HepG2 (cell line): Measurements from ENCODE around the gene SLC25A36. TPM values are rescaled to one million over a fixed set of nuclear protein-coding genes. Genes with fewer than 3 reads are reported as not detected.

Experiments used
- ATAC-seq: fragments of 200-7000 bp; cut with Tn5 transposase; 3 replicates; pipeline ENCODE4 v1.9.1; 2020; ENCODE audit warnings: mild to moderate bottlenecking, moderate library complexity
- BruUV-seq: library from RNA; stranded (reverse); fragments of 400-500 nt; replicated peaks from 2 replicates; lab custom pipeline; 2021; lab: Mats Ljungman, UMichigan
- CTCF ChIA-PET: fragments of 300-600 bp; formaldehyde crosslinking; extraction: SDS; loops from one replicate; lab custom pipeline; 2021; ENCODE audit warnings: low total read pairs, inconsistent platforms, low intra/inter-chr PET ratio; lab: Yijun Ruan, JAX
- POLR2A ChIA-PET: fragments of 350-600 bp; sonication (Branson Sonifier 250); formaldehyde crosslinking; loops from one replicate; lab custom pipeline; 2020; ENCODE audit warnings: antibody characterized with exemption, inconsistent platforms; lab: Yijun Ruan, JAX
- DNase-seq: peaks from one replicate; pipeline ENCODE4 v3.0.0-alpha.2; 2015; ENCODE audit warnings: low spot score
- FAIRE-seq: peaks from 3 replicates; lab custom pipeline; 2011; peaks lifted over from hg19 to GRCh38; lab: Jason Lieb, UNC
- H2AFZ ChIP-seq: one replicate; pipeline ENCODE4 v1.6.1; 2011; ENCODE audit warnings: low read length, inconsistent platforms
- H3K27ac ChIP-seq: fragments of 300-600 bp; 3 replicates; pipeline ENCODE4 v1.8.0; 2011; ENCODE audit warnings: mixed run types, mild to moderate bottlenecking, mixed read lengths, low read length, inconsistent platforms; ENCODE audit not compliant: insufficient read depth; ENCODE audit errors: extremely low read length
- H3K27me3 ChIP-seq, 2 experiments: fragments of 200-600 bp in 1 of 2; 2 replicates in 1 of 2; 3 replicates in 1 of 2; pipeline versions ENCODE4 v1.6.0 to v1.8.0; 2011; ENCODE audit warnings: low read length in 2 of 2, mild to moderate bottlenecking in 2 of 2, moderate library complexity in 2 of 2, inconsistent platforms in 1 of 2; ENCODE audit not compliant: insufficient read depth in 2 of 2, control insufficient read depth in 1 of 2
- H3K36me3 ChIP-seq, 2 experiments: fragments of 200-600 bp in 1 of 2; replicated peaks in 1 of 2; 2 replicates in 1 of 2; 3 replicates in 1 of 2; pipeline versions ENCODE4 v1.5.1 to v1.8.0; 2011; ENCODE audit warnings: low read length in 2 of 2, inconsistent platforms in 1 of 2; ENCODE audit not compliant: insufficient read depth in 2 of 2, control insufficient read depth in 1 of 2
- H3K4me1 ChIP-seq: 2 replicates; pipeline ENCODE4 v1.5.1; 2012; ENCODE audit warnings: low read length, inconsistent platforms; ENCODE audit not compliant: insufficient read depth
- H3K4me2 ChIP-seq: 2 replicates; pipeline ENCODE4 v1.6.0; 2011; ENCODE audit warnings: low read depth, low read length, inconsistent platforms
- H3K4me3 ChIP-seq, 3 experiments: fragments of 200-600 bp in 1 of 3; sonication (generic), shearing (Covaris generic) in 1 of 3; replicated peaks in 1 of 3; 2 replicates each; pipeline ENCODE4 v1.5.1; 2011 to 2016; ENCODE audit warnings: low read length in 3 of 3, inconsistent platforms in 2 of 3, low read depth in 2 of 3, mild to moderate bottlenecking in 2 of 3, control low read depth in 1 of 3, mixed read lengths in 1 of 3; ENCODE audit not compliant: insufficient read depth in 1 of 3
- H3K79me2 ChIP-seq: one replicate; pipeline ENCODE4 v1.6.1; 2011; ENCODE audit warnings: low read length, inconsistent platforms; ENCODE audit not compliant: insufficient read depth
- H3K9ac ChIP-seq: 2 replicates; pipeline ENCODE4 v1.6.0; 2011; ENCODE audit warnings: mild to moderate bottlenecking, low read depth, low read length, inconsistent platforms; ENCODE audit not compliant: insufficient read depth
- H3K9me3 ChIP-seq: 2 replicates; pipeline ENCODE4 v1.5.1; 2012; ENCODE audit warnings: mild to moderate bottlenecking, low read length
- H4K20me1 ChIP-seq: 2 replicates; pipeline ENCODE4 v1.6.0; 2011; ENCODE audit warnings: inconsistent platforms, mild to moderate bottlenecking, low read length, moderate library complexity; ENCODE audit not compliant: insufficient read depth
- ARID3A ChIP-seq: IDR thresholded peaks from 2 replicates; pipeline ENCODE4 v1.6.1; 2012; ENCODE audit warnings: low read depth, low read length, improper control_type of control experiment
- CEBPB ChIP-seq: IDR thresholded peaks from 2 replicates; pipeline ENCODE4 v1.6.1; 2011; ENCODE audit warnings: low read depth, low read length, improper control_type of control experiment, borderline replicate concordance
- CSRNP2 ChIP-seq: sonication (generic); formaldehyde crosslinking; conservative IDR thresholded peaks from 2 replicates; pipeline ENCODE4 v1.8.0; 2022; ENCODE audit warnings: low read depth, missing genetic modification reagents
- CTCF ChIP-seq: sonication (generic); formaldehyde crosslinking; IDR thresholded peaks from 2 replicates; pipeline ENCODE4 v1.5.0; 2020; ENCODE audit warnings: mild to moderate bottlenecking, missing genetic modification reagents, moderate library complexity
- KDM2A ChIP-seq: sonication (generic); formaldehyde crosslinking; IDR thresholded peaks from 2 replicates; pipeline ENCODE4 v1.4.0; 2020; ENCODE audit warnings: low read depth, missing genetic modification reagents, borderline replicate concordance
- MED13 ChIP-seq: sonication (generic); formaldehyde crosslinking; IDR thresholded peaks from 2 replicates; pipeline ENCODE4 v1.5.0; 2020; ENCODE audit warnings: missing genetic modification reagents
- NCOA1 ChIP-seq: sonication (generic); formaldehyde crosslinking; IDR thresholded peaks from 2 replicates; pipeline ENCODE4 v1.9.0; 2021; ENCODE audit warnings: missing genetic modification reagents
- RAD21 ChIP-seq: fragments of 450-650 bp; formaldehyde crosslinking; IDR thresholded peaks from 2 replicates; pipeline ENCODE4 v1.5.0; 2020; ENCODE audit warnings: mild to moderate bottlenecking
- SMC3 ChIP-seq: IDR thresholded peaks from 2 replicates; pipeline ENCODE4 v1.6.1; 2011; ENCODE audit warnings: low read length, improper control_type of control experiment
- TOE1 ChIP-seq: sonication (generic); formaldehyde crosslinking; IDR thresholded peaks from 2 replicates; pipeline ENCODE4 v1.4.0; 2020; ENCODE audit warnings: mild to moderate bottlenecking, missing genetic modification reagents
- ZBTB38 ChIP-seq: sonication (generic); formaldehyde crosslinking; IDR thresholded peaks from 2 replicates; pipeline ENCODE4 v1.5.1; 2020; ENCODE audit warnings: mild to moderate bottlenecking, missing genetic modification reagents
- ZNF432 ChIP-seq: sonication (generic); formaldehyde crosslinking; IDR thresholded peaks from 2 replicates; pipeline ENCODE4 v1.5.0; 2020; ENCODE audit warnings: missing genetic modification reagents, mild to moderate bottlenecking, borderline replicate concordance
- WGBS: methylation state at CpG from one replicate; pipeline ENCODE4 v1.1.6; 2017; ENCODE audit warnings: low lambda C conversion rate; 5-methylcytosine and 5-hydroxymethylcytosine counted together
- in situ Hi-C: cut with HindIII; loops from 2 replicates; pipeline ENCODE4 v1.10.0; 2017; ENCODE audit warnings: low pct_unique_long_range_greater_than_20kb; ENCODE audit not compliant: extremely low pct_ligation_motif_present
- intact Hi-C: fragments of 100-400 bp; cut with micrococcal nuclease; formaldehyde crosslinking; loops from one replicate; pipeline ENCODE4 v1.10.0; 2022; ENCODE audit not compliant: unreplicated experiment
- polyA plus RNA-seq, 8 experiments: library from polyadenylated mRNA; depleted of rRNA in 3 of 8; stranded (reverse) in 7 of 8; unstranded in 1 of 8; fragments of >200 nt; fragmentation: Illumina TruSeq in 4 of 8; extraction: Trizol in 4 of 8; gene quantifications; 2 replicates each; pipeline versions ENCODE4 v1.2.1 to v1.2.3, GENCODE V29; 2011 to 2016; ENCODE audit warnings: low read depth in 4 of 8, missing spikeins in 1 of 8, mixed read lengths in 1 of 8; ENCODE audit not compliant: insufficient read depth in 1 of 8
- total RNA-seq, 5 experiments: library from RNA; depleted of rRNA; stranded (reverse); fragments of >200 nt; fragmentation: Illumina TruSeq; extraction: Trizol; gene quantifications; 2 replicates each; pipeline ENCODE4 v1.2.3, GENCODE V29; 2016; ENCODE audit warnings: low read depth in 1 of 5

The SLC25A36 gene
- total and polyA plus RNA-seq, 2 of the 13 experiments (the other 11 are each of a cell fraction or from before 2014, with no cell fraction given): 30.6 to 85.6 TPM

GRCh38 chr3:140896997-140897396 lies 44.6 kb upstream of the SLC25A36 start:
- H3K4me3 ChIP-seq: no peak overlapping the region
- H3K9me3 ChIP-seq: no peaks in the 10 kb centered on the region
- no peak for DNase-seq
- ChIA-PET POLR2A (no interaction called here), CTCF (interaction anchor here (2.7 kb wide), 1 partner anchor 295 kb away, joined by 20 read pairs; no protein-coding TSS in a partner anchor)
- intact Hi-C loops (no loop called here), in situ Hi-C loops (loop anchor here (10.0 kb wide), 1 partner anchor 208 kb away; no protein-coding TSS in a partner anchor)
- no peaks in the 10 kb centered on the region; a peak in 1 of 5 replicates for H3K27me3 ChIP-seq
- BruUV-seq: no TSS peak
- no peaks in the 10 kb centered on the region for H4K20me1 ChIP-seq
- WGBS: no CpG with 5 or more reads among the region's 3 CpGs
- no peaks in the 10 kb centered on the region for H3K36me3 ChIP-seq
- H3K79me2 ChIP-seq: no peaks in the 10 kb centered on the region
- H2AFZ ChIP-seq: no peak overlapping the region
- H3K4me2 ChIP-seq: no peak overlapping the region
- FAIRE-seq: no peak
- H3K4me1 ChIP-seq: no peaks in the 10 kb centered on the region
- H3K27ac ChIP-seq: no peak overlapping the region
- no peak overlapping the region for H3K9ac ChIP-seq
- ATAC-seq: no peak
- TF ChIP-seq CSRNP2: no peak
- TF ChIP-seq ZNF432 (CRISPR knock-in tag): no peak
- no peak for TF ChIP-seq MED13 (CRISPR knock-in tag)

DNA sequence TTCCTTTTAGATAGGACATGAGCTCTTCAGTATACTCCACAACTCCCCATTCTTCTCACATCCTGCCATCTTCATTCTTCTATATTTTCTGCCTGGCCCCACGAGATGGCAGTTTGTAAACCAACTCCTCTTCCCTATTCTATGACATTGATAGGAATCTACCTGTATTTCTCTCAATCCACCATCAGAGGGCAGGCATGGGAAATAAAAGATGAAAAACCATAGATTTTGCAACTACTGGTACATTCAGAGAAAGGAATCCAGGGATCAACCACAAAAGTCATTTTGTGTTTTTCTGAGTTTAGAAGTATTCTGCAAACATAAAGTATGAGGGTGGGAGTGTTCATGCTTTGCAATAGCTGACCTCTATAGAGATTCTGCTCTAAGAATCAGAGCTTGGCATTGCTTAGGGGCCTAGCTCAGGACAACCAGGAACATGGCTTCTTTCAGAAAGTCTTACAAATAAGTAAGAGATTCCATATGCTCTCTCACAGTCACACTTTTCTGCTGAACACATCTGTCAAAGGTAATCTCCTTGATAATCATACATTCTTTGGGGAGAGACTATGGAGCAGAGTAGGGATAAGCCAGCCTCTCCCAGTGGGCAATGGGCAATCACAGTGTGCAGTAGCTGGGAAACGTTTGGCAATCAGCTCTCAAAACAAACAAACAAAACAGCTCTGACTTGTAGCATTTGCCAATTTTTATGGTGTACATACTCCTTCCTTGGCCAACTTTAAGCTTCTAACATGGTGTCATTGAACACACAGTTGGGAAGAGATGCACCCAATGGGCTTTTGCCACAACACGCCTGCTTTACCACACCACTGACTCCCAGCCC lies 43.1 kb upstream of the SLC25A36 start:
- intact Hi-C loops (loop anchor here (1.0 kb wide), 3 partner anchors 75 to 294 kb away; no protein-coding TSS in a partner anchor), in situ Hi-C loops (loop anchor here (10.0 kb wide), 1 partner anchor 206 kb away; no protein-coding TSS in a partner anchor)
- TF ChIP-seq CTCF (CRISPR knock-in tag): peak; percentile 76
- no peak for TF ChIP-seq ZBTB38 (CRISPR knock-in tag)
- peak; percentile 39; the same call in 1 of the 2 replicates for TF ChIP-seq CEBPB
- peak; percentile 94 for TF ChIP-seq ARID3A
- TF ChIP-seq KDM2A (CRISPR knock-in tag): no peak
- TF ChIP-seq SMC3: peak; percentile 78
- TF ChIP-seq NCOA1 (CRISPR knock-in tag): no peak
- 0 out of 2 replicates have a peak, but pooled peaks have one; percentile 13 for TF ChIP-seq RAD21 (CRISPR knock-in tag)
- no peak for TF ChIP-seq TOE1 (CRISPR knock-in tag)

More for the DNA sequence above, 43.1 kb upstream of the SLC25A36 start:
- no peak overlapping the region for H3K9ac ChIP-seq
- no peak overlapping the region for H3K27ac ChIP-seq
- H3K79me2 ChIP-seq: no peaks in the 10 kb centered on the region
- CTCF ChIA-PET: interaction anchor here (0.7 to 2.7 kb wide), 4 partner anchors 74 to 293 kb away, joined by 3 to 21 read pairs (median 18); no protein-coding TSS in a partner anchor
- POLR2A ChIA-PET: no interaction called here
- ATAC-seq (peak; percentile 77), DNase-seq (peak; percentile 58), FAIRE-seq (no peak)
- no TSS peak for BruUV-seq
- H4K20me1 ChIP-seq: no peaks in the 10 kb centered on the region
- WGBS: 19% methylated on average over 3 of the region's 3 CpGs
- no peak overlapping the region for H2AFZ ChIP-seq
- no peaks in the 10 kb centered on the region for H3K4me1 ChIP-seq
- no peaks in the 10 kb centered on the region for H3K36me3 ChIP-seq
- H3K9me3 ChIP-seq: no peaks in the 10 kb centered on the region
- H3K27me3 ChIP-seq: no peaks in the 10 kb centered on the region; a peak in 1 of 5 replicates
- H3K4me2 ChIP-seq: no peak overlapping the region
- no peak overlapping the region for H3K4me3 ChIP-seq
